H1 (cell line): Measurements from ENCODE around the gene IGFBP4. TPM values are rescaled to one million over a fixed set of nuclear protein-coding genes. Genes with fewer than 3 reads are reported as not detected.
A peak's percentile ranks its signal among the peaks of the same experiment; 100 is the strongest.

Source experiments
- BRCA1 ChIP-seq: IDR thresholded peaks from 2 replicates; pipeline ENCODE4 v1.6.1; 2012; ENCODE audit warnings: low read depth, low read length, improper control_type of control experiment
- CBX5 ChIP-seq: fragments of 300-800, 300-1000 bp; sonication (generic); IDR thresholded peaks from 2 replicates; pipeline ENCODE4 v1.7.1; 2016; ENCODE audit warnings: antibody characterized with exemption, low read length, low read depth
- CHD1 ChIP-seq: IDR thresholded peaks from 2 replicates; pipeline ENCODE4 v1.6.1; 2012; ENCODE audit warnings: low read depth, low read length, improper control_type of control experiment
- CTBP2 ChIP-seq: IDR thresholded peaks from 2 replicates; pipeline ENCODE4 v1.7.0; 2011; ENCODE audit warnings: borderline replicate concordance, mild to moderate bottlenecking, moderate library complexity, mixed read lengths, low read length; ENCODE audit not compliant: insufficient read depth, insufficient read length
- NANOG ChIP-seq: IDR thresholded peaks from 2 replicates; pipeline ENCODE4 v1.6.1; 2011; ENCODE audit warnings: low read length, low read depth, mild to moderate bottlenecking, inconsistent platforms; ENCODE audit not compliant: insufficient read depth, poor library complexity, severe bottlenecking
- POLR2A ChIP-seq, 2 experiments: IDR thresholded peaks; 1 replicate in 1 of 2; 2 replicates in 1 of 2; pipeline ENCODE4 v1.6.1; 2011; ENCODE audit warnings: low read depth in 2 of 2, low read length in 2 of 2, mild to moderate bottlenecking in 2 of 2; ENCODE audit errors: control extremely low read depth in 1 of 2
- polyA plus RNA-seq, 7 experiments: library from polyadenylated mRNA; depleted of rRNA in 3 of 7; stranded (reverse) in 5 of 7; unstranded in 2 of 7; fragments of >200 nt in 5 of 7; fragments of 200-250 nt in 2 of 7; gene quantifications; 1 replicate in 5 of 7; 2 replicates in 1 of 7; 4 replicates in 1 of 7; pipeline versions ENCODE4 v1.2.1 to v1.2.3, GENCODE V29; 2011 to 2013; ENCODE audit warnings: missing spikeins in 2 of 7, mixed read lengths in 2 of 7
- total RNA-seq: library from RNA; stranded (reverse); fragmentation: NEBNext Ultra II Directional; extraction: Animal tissue kit (Norgen Biotek cat#: 25700); gene quantifications from 2 replicates; pipeline ENCODE4 v1.2.1, GENCODE V29; 2021

IGFBP4 gene
- total and polyA plus RNA-seq, 2 of the 8 experiments (the other 6 are each of a cell fraction or from before 2014, with no cell fraction given): 85.5 to 105 TPM

DNA sequence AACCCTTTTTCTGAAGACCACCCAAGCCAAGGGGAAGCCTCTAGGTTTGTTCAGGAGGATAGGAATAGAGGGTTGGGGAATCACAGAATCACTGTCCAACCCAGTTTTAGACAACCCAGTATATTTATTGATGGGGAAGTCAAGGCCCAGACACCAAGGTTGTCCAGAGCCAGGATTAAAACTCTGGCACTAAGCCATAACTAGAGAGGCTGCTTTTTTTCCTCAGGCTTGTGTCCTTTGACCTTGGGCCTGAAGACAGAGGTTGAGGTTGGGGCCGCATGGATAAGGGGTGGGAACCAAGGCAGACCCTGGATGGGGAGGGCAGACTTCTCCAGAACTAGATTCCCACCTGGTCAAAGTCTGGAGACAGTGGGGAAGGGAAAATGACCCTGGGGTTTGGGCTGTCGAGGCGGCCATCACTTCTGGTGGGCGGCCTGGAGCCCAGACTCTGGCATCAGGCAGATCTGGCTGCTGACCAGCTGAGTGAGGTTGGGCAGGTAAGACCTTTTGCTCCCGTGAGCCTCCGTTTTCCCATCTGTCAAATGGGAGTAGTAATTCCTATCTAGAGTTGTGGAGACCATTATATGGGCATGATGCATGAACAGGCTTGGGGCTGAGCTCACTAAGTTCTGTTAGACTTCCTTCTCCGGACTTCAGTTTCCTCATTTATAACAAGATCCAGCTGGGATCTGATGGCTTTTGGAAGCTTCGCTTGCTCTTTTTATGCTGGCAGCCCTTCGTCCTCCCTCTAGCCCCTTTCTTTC, 17.9 kb downstream of the IGFBP4 start (continued):
- TF ChIP-seq CTBP2: no peak
- no peak for TF ChIP-seq NANOG
- no peak for TF ChIP-seq CHD1
- TF ChIP-seq BRCA1: no peak
- TF ChIP-seq POLR2A (IDR thresholded peaks at IDR 0.05; ENCODE audit: control extremely low read depth in 1 of 2, low read depth in 2 of 2, low read length in 2 of 2): peak in 1 of 2 experiments; percentile 26; a peak in 1 of 3 replicates
- TF ChIP-seq CBX5: no peak
